ENCODE results near the gene RBKS.

The RBKS gene

GRCh38 chr2:27734305-27734704 lies 155.9 kb downstream of the RBKS start:
- no peak for DNase-seq (ENCODE audit: low read depth)

Measured in stimulated activated CD8-positive, alpha-beta memory T cell treated with anti-CD3 and anti-CD28 coated beads, Interleukin-4, amount 100 ng/mL, for 24 hours (primary cell).